Pancreas (tissue), 10 donors: ENCODE data around the gene RBMS1. TPM values are rescaled to one million over a fixed set of nuclear protein-coding genes. Genes with fewer than 3 reads are reported as not detected.

Experiments used
- ATAC-seq, 4 donors: fragments of 200-7000 bp; cut with Tn5 transposase; one replicate each; pipeline versions ENCODE4 v1.8.0 to v1.9.1; 2020; ENCODE audit warnings: mild to moderate bottlenecking in 4 of 4, moderate library complexity in 4 of 4
- DNase-seq, 6 donors: peaks; one replicate each; pipeline ENCODE4 v3.0.0-alpha.2; 2020
- FAIRE-seq: peaks from 2 replicates; lab custom pipeline; 2012; peaks lifted over from hg19 to GRCh38; lab: Jason Lieb, UNC
- H3K27ac ChIP-seq, 4 donors: fragments of 200-600 bp; sonication (generic); 1 replicate in 3 of 4; 2 replicates in 1 of 4; pipeline versions ENCODE4 v1.5.0 to v1.8.0; 2020
- H3K27me3 ChIP-seq, 4 donors: fragments of 200-600 bp; one replicate each; pipeline ENCODE4 v1.8.0; 2021
- H3K36me3 ChIP-seq, 3 donors: fragments of 200-600 bp; sonication (generic) in 1 of 3; one replicate each; pipeline versions ENCODE4 v1.5.0 to v1.8.0; 2020 to 2021
- H3K4me1 ChIP-seq, 3 donors: fragments of 200-600 bp; one replicate each; pipeline ENCODE4 v1.8.0; 2021
- H3K4me3 ChIP-seq, 4 donors: fragments of 200-600 bp; sonication (generic) in 2 of 4; one replicate each; pipeline versions ENCODE4 v1.5.0 to v1.8.0; 2020 to 2021
- H3K9me3 ChIP-seq, 4 donors: fragments of 200-600 bp; one replicate each; pipeline ENCODE4 v1.8.0; 2021
- WGBS, 2 donors: extraction: QIAGEN DNeasy Blood & Tissue Kit; methylation state at CpG; one replicate each; pipeline ENCODE4 v1.1.7; 2013; 5-methylcytosine and 5-hydroxymethylcytosine counted together
- intact Hi-C, 3 donors: fragments of 100-400 bp; cut with DNase I; formaldehyde crosslinking; loops; one replicate each; pipeline versions ENCODE4 v1.11.1 to v1.14.2; 2022
- polyA plus RNA-seq, 2 donors: library from polyadenylated mRNA; stranded (reverse); fragments of 200-250 nt; gene quantifications; one replicate each; pipeline ENCODE4 v1.2.3, GENCODE V29; 2013
- total RNA-seq, 6 donors: library from RNA; stranded (reverse); fragmentation: NEBNext Ultra II Directional in 4 of 6; extraction: Animal tissue kit (Norgen Biotek cat#: 25700) in 4 of 6; gene quantifications; one replicate each; pipeline versions ENCODE4 v1.2.1 to v1.2.4, GENCODE V29; 2021 to 2023
- TF ChIP-seq, protein P1 (sequence below), 4 donors: fragments of 200-600 bp; sonication (generic) in 3 of 4; IDR thresholded peaks; one replicate each; pipeline versions ENCODE4 v1.5.0 to v1.8.0; 2021; ENCODE audit warnings: antibody characterized with exemption in 4 of 4
- donor health status: healthy with polysubstance abuse.
- donor health status: DM: no; HTN: no; CAD: no; lungs with moderate emphysema.
- donor health status: DM: no; HTN: no; CAD: no.
- donor health status: control.
- donor health status: control.
- donor health status: Bipolar disorder and iron deficiency.
- donor health status: DM: yes; HTN: yes; CAD: no.
- donor health status: DM: no; HTN: no; CAD: no.
- donor health status: DM: no; HTN: no; CAD: no.
- donor health status: DM: yes; HTN: yes; CAD: no.

Gene RBMS1
- total and polyA plus RNA-seq, 8 donors = 6.3 to 26.1 (median 8.7) TPM

DNA sequence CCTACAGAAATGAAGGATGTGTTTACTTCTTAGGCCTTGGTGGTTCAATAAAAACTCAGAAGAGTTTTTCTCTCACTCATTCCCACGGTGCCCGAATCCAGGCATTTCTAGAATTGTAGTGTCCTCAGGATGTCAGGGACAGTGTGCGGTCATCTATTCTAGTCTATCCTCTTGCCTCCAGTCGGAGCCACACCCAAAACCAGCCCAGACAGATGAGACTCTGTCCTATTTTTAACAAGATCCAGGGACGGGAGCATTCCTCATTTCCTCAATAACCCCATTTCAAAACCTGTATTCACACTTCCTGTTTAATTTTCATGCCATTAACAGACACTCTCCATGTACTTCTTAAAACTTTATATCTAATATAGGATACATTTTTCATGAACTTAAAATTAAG lies 11.6 kb upstream of the RBMS1 start:
- FAIRE-seq (no peak), ATAC-seq (no peak), DNase-seq (no peak)
- TF ChIP-seq, protein P1, sequence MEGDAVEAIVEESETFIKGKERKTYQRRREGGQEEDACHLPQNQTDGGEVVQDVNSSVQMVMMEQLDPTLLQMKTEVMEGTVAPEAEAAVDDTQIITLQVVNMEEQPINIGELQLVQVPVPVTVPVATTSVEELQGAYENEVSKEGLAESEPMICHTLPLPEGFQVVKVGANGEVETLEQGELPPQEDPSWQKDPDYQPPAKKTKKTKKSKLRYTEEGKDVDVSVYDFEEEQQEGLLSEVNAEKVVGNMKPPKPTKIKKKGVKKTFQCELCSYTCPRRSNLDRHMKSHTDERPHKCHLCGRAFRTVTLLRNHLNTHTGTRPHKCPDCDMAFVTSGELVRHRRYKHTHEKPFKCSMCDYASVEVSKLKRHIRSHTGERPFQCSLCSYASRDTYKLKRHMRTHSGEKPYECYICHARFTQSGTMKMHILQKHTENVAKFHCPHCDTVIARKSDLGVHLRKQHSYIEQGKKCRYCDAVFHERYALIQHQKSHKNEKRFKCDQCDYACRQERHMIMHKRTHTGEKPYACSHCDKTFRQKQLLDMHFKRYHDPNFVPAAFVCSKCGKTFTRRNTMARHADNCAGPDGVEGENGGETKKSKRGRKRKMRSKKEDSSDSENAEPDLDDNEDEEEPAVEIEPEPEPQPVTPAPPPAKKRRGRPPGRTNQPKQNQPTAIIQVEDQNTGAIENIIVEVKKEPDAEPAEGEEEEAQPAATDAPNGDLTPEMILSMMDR (IDR thresholded peaks at IDR 0.05) = no peak
- H3K4me3 ChIP-seq = no peak overlapping the region
- WGBS, 2 donors = 72 to 73% methylated on average over 5 of the region's 5 CpGs
- no peaks in the 10 kb centered on the region for H3K4me1 ChIP-seq
- no peaks in the 10 kb centered on the region for H3K27me3 ChIP-seq
- H3K36me3 ChIP-seq = no peaks in the 10 kb centered on the region
- no peaks in the 10 kb centered on the region for H3K9me3 ChIP-seq
- intact Hi-C loops = no loop called here
- no peak overlapping the region for H3K27ac ChIP-seq

DNA sequence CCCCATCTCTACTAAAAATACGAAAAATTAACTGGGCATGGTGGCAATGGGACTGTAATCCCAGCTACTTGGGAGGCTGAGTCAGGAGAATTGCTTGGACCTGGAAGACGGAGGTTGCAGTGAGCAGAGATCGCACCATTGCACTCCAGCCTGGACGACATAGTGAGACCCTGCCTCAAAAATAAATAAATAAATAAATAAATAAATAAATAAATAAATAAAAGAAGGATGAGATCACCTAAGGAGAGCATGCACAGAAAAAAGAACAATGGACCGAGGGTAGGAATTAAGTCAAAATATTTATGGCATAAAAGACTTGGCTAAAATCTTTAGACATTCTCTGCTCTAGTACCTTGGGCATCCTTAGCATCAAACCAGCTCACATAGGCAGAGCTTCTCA lies 8.9 kb upstream of the RBMS1 start:
- H3K9me3 ChIP-seq = no peaks in the 10 kb centered on the region
- no peaks in the 10 kb centered on the region for H3K4me1 ChIP-seq
- ATAC-seq (no peak), FAIRE-seq (no peak), DNase-seq (no peak)
- TF ChIP-seq, protein P1 (IDR thresholded peaks at IDR 0.05) = no peak
- no peaks in the 10 kb centered on the region for H3K27me3 ChIP-seq
- H3K27ac ChIP-seq = no peak overlapping the region
- no peak overlapping the region for H3K4me3 ChIP-seq
- WGBS, 2 donors = 77 to 78% methylated on average over 5 of the region's 5 CpGs
- no peaks in the 10 kb centered on the region for H3K36me3 ChIP-seq
- intact Hi-C loops = no loop called here

DNA sequence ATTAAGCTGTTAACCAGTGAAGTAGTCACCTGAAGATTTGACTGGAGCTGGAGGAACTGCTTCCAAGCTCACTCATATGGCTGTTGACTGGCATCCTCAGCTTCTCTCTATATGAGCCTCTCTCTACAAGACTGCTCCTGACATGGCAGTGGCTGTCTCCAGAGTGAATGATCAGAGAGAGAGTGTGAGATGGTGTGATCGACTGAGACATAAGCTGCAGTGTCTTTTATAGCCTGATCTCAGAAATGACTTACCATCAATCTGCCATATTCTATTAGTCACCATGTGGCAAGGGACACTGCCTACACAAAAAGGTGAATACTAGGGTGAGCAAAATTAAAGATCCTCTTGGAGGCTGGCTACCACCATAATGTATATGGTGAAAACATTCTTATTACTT lies 7.8 kb upstream of the RBMS1 start:
- Histone ChIP-seq H3K27me3 (no peaks in the 10 kb centered on the region), H3K4me3 (no peak overlapping the region), H3K27ac (no peak overlapping the region), H3K4me1 (no peaks in the 10 kb centered on the region), H3K9me3 (no peaks in the 10 kb centered on the region), H3K36me3 (no peaks in the 10 kb centered on the region)
- intact Hi-C loops = no loop called here
- no peak for FAIRE-seq
- WGBS, 2 donors = 81 to 92% methylated on average over 1 of the region's 1 CpG
- DNase-seq = no peak
- TF ChIP-seq, protein P1 (IDR thresholded peaks at IDR 0.05) = no peak
- ATAC-seq = no peak

DNA sequence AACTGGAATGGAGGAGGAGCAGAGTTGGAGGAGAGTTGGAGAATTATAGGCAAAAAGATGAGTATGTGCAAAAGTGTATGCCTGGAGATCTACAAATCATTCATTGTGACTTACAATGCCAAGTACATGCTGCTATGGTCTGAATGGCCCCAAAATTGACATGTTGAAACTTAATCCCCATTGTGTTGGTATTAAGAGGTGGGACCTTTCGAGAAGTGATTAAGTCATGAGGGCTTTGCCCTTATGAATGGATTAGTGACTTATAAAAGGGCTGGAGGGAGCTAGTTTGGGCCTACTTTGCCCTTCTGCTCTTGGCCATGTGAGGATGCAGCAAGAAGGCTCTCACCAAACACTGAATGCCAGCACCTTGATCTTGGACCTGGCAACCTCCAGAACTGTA lies 6.3 kb upstream of the RBMS1 start:
- DNase-seq (no peak), FAIRE-seq (no peak), ATAC-seq (no peak)
- intact Hi-C loops = no loop called here
- H3K27me3 ChIP-seq = no peaks in the 10 kb centered on the region
- H3K9me3 ChIP-seq = no peaks in the 10 kb centered on the region
- H3K36me3 ChIP-seq = no peaks in the 10 kb centered on the region
- H3K27ac ChIP-seq = no peak overlapping the region
- TF ChIP-seq, protein P1 (IDR thresholded peaks at IDR 0.05) = no peak
- no peaks in the 10 kb centered on the region for H3K4me1 ChIP-seq
- 84 to 91% methylated on average over 1 of the region's 1 CpG for whole genome bisulfite sequencing, 2 donors
- H3K4me3 ChIP-seq = no peak overlapping the region

DNA sequence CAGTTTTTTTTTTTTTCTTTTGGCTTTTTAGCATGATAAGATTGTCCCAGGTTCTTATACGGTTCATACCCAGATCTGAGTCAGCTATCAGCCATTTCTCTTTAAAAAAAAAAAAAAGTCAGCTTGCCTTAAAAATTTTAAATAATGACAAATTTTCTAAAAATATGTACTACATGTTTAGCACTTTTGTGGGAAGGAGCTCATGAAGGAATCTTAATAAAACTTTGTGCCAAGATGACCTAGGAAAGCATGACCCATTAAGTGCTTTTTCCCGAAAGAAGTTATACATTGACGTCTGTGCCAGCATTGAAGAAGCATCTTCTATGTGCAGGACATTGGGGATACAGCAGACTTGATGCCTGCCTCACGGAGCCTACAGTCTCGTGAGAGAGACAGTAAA lies 4.5 kb upstream of the RBMS1 start:
- no peak for DNase-seq
- intact Hi-C loops = no loop called here
- FAIRE-seq = no peak
- WGBS, 2 donors = 81 to 91% methylated on average over 5 of the region's 5 CpGs
- Histone ChIP-seq H3K9me3 (no peaks in the 10 kb centered on the region), H3K27me3 (no peaks in the 10 kb centered on the region), H3K4me1 (no peaks in the 10 kb centered on the region), H3K36me3 (no peaks in the 10 kb centered on the region), H3K27ac (no peak overlapping the region), H3K4me3 (no peak overlapping the region)
- ATAC-seq = no peak
- TF ChIP-seq, protein P1 (IDR thresholded peaks at IDR 0.05) = no peak
